Psoas muscle (tissue), 8 donors: ENCODE results near the gene PRKN. TPM values are rescaled to one million over a fixed set of nuclear protein-coding genes. Genes with fewer than 3 reads are reported as not detected.

Source experiments
- ATAC-seq, 4 donors: fragments of 200-7000 bp; cut with Tn5 transposase; one replicate each; pipeline ENCODE4 v1.9.1; 2020; ENCODE audit warnings: moderate library complexity in 3 of 4, mild to moderate bottlenecking in 2 of 4
- DNase-seq, 2 donors: peaks; one replicate each; pipeline ENCODE4 v3.0.0-alpha.2; 2020
- H3K27ac ChIP-seq: fragments of 200-600 bp; one replicate; pipeline ENCODE4 v1.8.0; 2022
- H3K27me3 ChIP-seq, 3 donors: fragments of 200-600 bp in 1 of 3; one replicate each; pipeline versions ENCODE4 v1.6.1 to v1.8.0; 2013 to 2022; ENCODE audit warnings: low read length in 2 of 3, mild to moderate bottlenecking in 2 of 3, moderate library complexity in 1 of 3; ENCODE audit not compliant: insufficient read depth in 3 of 3
- H3K36me3 ChIP-seq, 2 donors: fragments of 200-600 bp in 1 of 2; one replicate each; pipeline versions ENCODE4 v1.6.1 to v1.8.0; 2013 to 2022; ENCODE audit warnings: low read depth in 1 of 2, mild to moderate bottlenecking in 1 of 2, moderate library complexity in 1 of 2; ENCODE audit not compliant: insufficient read depth in 1 of 2
- H3K4me1 ChIP-seq: fragments of 200-600 bp; one replicate; pipeline ENCODE4 v1.8.0; 2022
- H3K4me3 ChIP-seq: fragments of 200-600 bp; one replicate; pipeline ENCODE4 v1.8.0; 2022; ENCODE audit warnings: mild to moderate bottlenecking
- H3K9me3 ChIP-seq: fragments of 200-600 bp; one replicate; pipeline ENCODE4 v1.8.0; 2022
- WGBS, 3 donors: extraction: QIAGEN DNeasy Blood & Tissue Kit; methylation state at CpG; one replicate each; pipeline versions ENCODE4 v1.1.6 to v1.1.7; 2013; 5-methylcytosine and 5-hydroxymethylcytosine counted together
- intact Hi-C, 2 donors: fragments of 100-400 bp; cut with DNase I; formaldehyde crosslinking; loops; one replicate each; pipeline versions ENCODE4 v1.11.0 to v1.14.2; 2022
- polyA plus RNA-seq, 3 donors: library from polyadenylated mRNA; stranded (reverse); fragments of 200-250 nt; gene quantifications; one replicate each; pipeline ENCODE4 v1.2.3, GENCODE V29; 2013
- total RNA-seq, 4 donors: library from RNA; stranded (reverse); fragmentation: NEBNext Ultra II Directional in 2 of 4; extraction: Animal tissue kit (Norgen Biotek cat#: 25700) in 2 of 4; gene quantifications; one replicate each; pipeline versions ENCODE4 v1.2.1 to v1.2.4, GENCODE V29; 2021 to 2023
- TF ChIP-seq, protein P1 (sequence below): fragments of 200-600 bp; IDR thresholded peaks from one replicate; pipeline ENCODE4 v1.8.0; 2022; ENCODE audit warnings: antibody characterized with exemption
- donor health status: healthy with polysubstance abuse.
- donor health status: DM: no; HTN: no; CAD: no; lungs with moderate emphysema.
- donor health status: Bipolar disorder and iron deficiency.
- donor health status: healthy.
- donor health status: DM: yes; HTN: yes; CAD: no.
- donor health status: DM: no; HTN: no; CAD: no.
- donor health status: DM: no; HTN: no; CAD: no.
- donor health status: DM: yes; HTN: yes; CAD: no.

PRKN gene
- total and polyA plus RNA-seq, 7 donors = 1.5 to 19.5 (median 11.7) TPM

GRCh38 chr6:161651949-161652348 is 1075.6 kb downstream of the PRKN start:
- WGBS, 3 donors = 90 to 98% (median 95%) methylated on average over 1 of the region's 1 CpG
- H3K27ac ChIP-seq = no peak overlapping the region
- H3K4me3 ChIP-seq = no peak overlapping the region
- no peaks in the 10 kb centered on the region for H3K36me3 ChIP-seq
- H3K4me1 ChIP-seq = no peaks in the 10 kb centered on the region
- peaks cover 5% of the 10 kb centered on the region for H3K9me3 ChIP-seq
- TF ChIP-seq, protein P1, sequence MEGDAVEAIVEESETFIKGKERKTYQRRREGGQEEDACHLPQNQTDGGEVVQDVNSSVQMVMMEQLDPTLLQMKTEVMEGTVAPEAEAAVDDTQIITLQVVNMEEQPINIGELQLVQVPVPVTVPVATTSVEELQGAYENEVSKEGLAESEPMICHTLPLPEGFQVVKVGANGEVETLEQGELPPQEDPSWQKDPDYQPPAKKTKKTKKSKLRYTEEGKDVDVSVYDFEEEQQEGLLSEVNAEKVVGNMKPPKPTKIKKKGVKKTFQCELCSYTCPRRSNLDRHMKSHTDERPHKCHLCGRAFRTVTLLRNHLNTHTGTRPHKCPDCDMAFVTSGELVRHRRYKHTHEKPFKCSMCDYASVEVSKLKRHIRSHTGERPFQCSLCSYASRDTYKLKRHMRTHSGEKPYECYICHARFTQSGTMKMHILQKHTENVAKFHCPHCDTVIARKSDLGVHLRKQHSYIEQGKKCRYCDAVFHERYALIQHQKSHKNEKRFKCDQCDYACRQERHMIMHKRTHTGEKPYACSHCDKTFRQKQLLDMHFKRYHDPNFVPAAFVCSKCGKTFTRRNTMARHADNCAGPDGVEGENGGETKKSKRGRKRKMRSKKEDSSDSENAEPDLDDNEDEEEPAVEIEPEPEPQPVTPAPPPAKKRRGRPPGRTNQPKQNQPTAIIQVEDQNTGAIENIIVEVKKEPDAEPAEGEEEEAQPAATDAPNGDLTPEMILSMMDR = no peak
- intact Hi-C loops = no loop called here
- H3K27me3 ChIP-seq = no peaks in the 10 kb centered on the region
- no peak for DNase-seq
- ATAC-seq = no peak

DNA sequence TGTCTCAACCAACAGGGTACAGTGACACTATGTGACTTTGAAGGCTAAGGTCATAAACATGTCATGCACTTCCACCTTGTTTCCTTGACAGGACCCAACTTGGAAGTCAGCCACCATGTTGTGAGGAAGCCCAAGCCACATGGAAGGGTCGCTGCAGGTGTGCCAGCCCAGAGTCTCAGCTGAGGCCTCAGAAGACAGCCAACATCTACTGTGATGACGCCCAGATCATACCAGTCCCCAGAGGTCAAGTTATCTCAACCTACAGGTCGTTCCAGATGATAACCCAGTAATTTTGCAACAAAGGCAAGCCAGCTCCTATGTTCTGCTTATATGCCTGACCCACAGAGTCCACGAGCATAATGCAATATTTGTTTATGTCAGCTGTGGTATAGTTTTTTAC is 1077.7 kb downstream of the PRKN start:
- Histone ChIP-seq H3K27me3 (no peaks in the 10 kb centered on the region), H3K27ac (no peak overlapping the region), H3K9me3 (peaks cover 5% of the 10 kb centered on the region), H3K4me1 (no peaks in the 10 kb centered on the region), H3K36me3 (no peaks in the 10 kb centered on the region), H3K4me3 (no peak overlapping the region)
- ATAC-seq (no peak), DNase-seq (no peak)
- intact Hi-C loops = no loop called here
- TF ChIP-seq, protein P1 = no peak
- 72 to 83% (median 81%) methylated on average over 4 of the region's 4 CpGs for WGBS, 3 donors

DNA sequence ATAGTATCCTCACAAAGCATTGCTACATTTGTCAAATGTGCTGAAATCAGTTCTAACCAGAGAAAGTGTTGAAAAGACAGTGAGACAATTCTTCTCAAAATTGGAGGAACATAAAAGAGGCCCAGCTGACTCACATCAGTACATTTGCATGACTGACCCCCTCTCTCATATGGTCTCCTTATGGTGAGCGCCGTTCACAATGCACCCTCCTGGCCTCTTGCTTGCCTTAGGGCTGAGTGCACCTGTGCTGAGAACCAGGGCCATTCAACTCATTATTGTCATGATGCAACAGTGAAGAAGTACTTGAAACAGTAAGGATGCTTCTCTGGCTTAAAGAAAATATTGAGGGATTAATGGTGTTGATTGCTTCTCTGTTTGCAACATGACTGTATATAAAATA is 1078.5 kb downstream of the PRKN start:
- TF ChIP-seq, protein P1 = no peak
- intact Hi-C loops = no loop called here
- Histone ChIP-seq H3K4me3 (no peak overlapping the region), H3K9me3 (peaks cover 5% of the 10 kb centered on the region), H3K27me3 (no peaks in the 10 kb centered on the region), H3K4me1 (no peaks in the 10 kb centered on the region), H3K27ac (no peak overlapping the region), H3K36me3 (no peaks in the 10 kb centered on the region)
- no peak for ATAC-seq
- 84 to 88% (median 88%) methylated on average over 2 of the region's 2 CpGs for WGBS, 3 donors
- DNase-seq = no peak

GRCh38 chr6:161647234-161647633 is 1080.3 kb downstream of the PRKN start:
- no peak for ATAC-seq
- intact Hi-C loops = no loop called here
- Histone ChIP-seq H3K4me1 (no peaks in the 10 kb centered on the region), H3K4me3 (no peak overlapping the region), H3K27ac (no peak overlapping the region), H3K36me3 (no peaks in the 10 kb centered on the region), H3K9me3 (peaks cover 5% of the 10 kb centered on the region), H3K27me3 (no peaks in the 10 kb centered on the region)
- DNase-seq = no peak
- TF ChIP-seq, protein P1 = no peak
- WGBS, 3 donors = 57 to 68% (median 60%) methylated on average over 4 of the region's 4 CpGs

- ATAC-seq (no peak), DNase-seq (no peak)
- Histone ChIP-seq H3K27me3 (no peaks in the 10 kb centered on the region), H3K36me3 (no peaks in the 10 kb centered on the region), H3K27ac (no peak overlapping the region), H3K4me3 (no peak overlapping the region), H3K9me3 (no peaks in the 10 kb centered on the region), H3K4me1 (no peaks in the 10 kb centered on the region)
- WGBS, 3 donors = 50 to 64% (median 52%) methylated on average over 7 of the region's 7 CpGs
- TF ChIP-seq, protein P1 = no peak
- intact Hi-C loops = no loop called here
Observed at GRCh38 chr6:161644521-161644920, 1083.0 kb downstream of the PRKN start.
